ENCODE data around the gene CCDC12.

CCDC12 gene

GRCh38 chr3:46938118-46938517, 38.4 kb downstream of the CCDC12 start:
- Histone ChIP-seq H2AFZ (ENCODE audit: low read length) (no peak overlapping the region), H3K4me1 (ENCODE audit: low read length) (0 out of 2 replicates have a peak, but pooled peaks cover 3% of the 10 kb centered on the region), H3K36me3 (replicated peaks; ENCODE audit: insufficient read depth, low read length) (no peaks in the 10 kb centered on the region), H3K4me2 (ENCODE audit: low read depth, low read length) (no peak overlapping the region), H3K9me3 (replicated peaks; ENCODE audit: insufficient read depth, low read length) (no peaks in the 10 kb centered on the region), H3K9ac (ENCODE audit: low read length) (no peak overlapping the region), H3F3A (ENCODE audit: insufficient read depth, low read length) (no peaks in the 10 kb centered on the region), H3K79me2 (ENCODE audit: low read length) (peaks cover 94% of the 10 kb centered on the region), H3K27me3 (replicated peaks; ENCODE audit: insufficient read depth, low read length) (no peaks in the 10 kb centered on the region), H3K4me3 (ENCODE audit: low read length) (no peak overlapping the region), H3K9me2 (replicated peaks; ENCODE audit: insufficient read depth, low read length) (no peaks in the 10 kb centered on the region), H4K20me1 (ENCODE audit: insufficient read depth, low read length) (peaks cover 45% of the 10 kb centered on the region), H3K27ac (ENCODE audit: low read length) (no peak overlapping the region)
- no peak for DNase-seq
- no peak for TF ChIP-seq CTCF (IDR thresholded peaks at IDR 0.05; ENCODE audit: low read length)
- TF ChIP-seq EZH2phosphoT487 (IDR thresholded peaks at IDR 0.05; ENCODE audit: low read length), result no peak
- TF ChIP-seq EZH2 (optimal IDR thresholded peaks at IDR 0.05; ENCODE audit: low read depth, low read length), result no peak

GRCh38 chr3:46936733-46937250, 39.8 kb downstream of the CCDC12 start:
- Histone ChIP-seq H3K27ac (ENCODE audit: low read length) (no peak overlapping the region), H3K36me3 (replicated peaks; ENCODE audit: insufficient read depth, low read length) (no peaks in the 10 kb centered on the region), H3K4me1 (ENCODE audit: low read length) (peaks cover 16% of the 10 kb centered on the region), H3K79me2 (ENCODE audit: low read length) (peaks cover 94% of the 10 kb centered on the region), H3K9me3 (replicated peaks; ENCODE audit: insufficient read depth, low read length) (no peaks in the 10 kb centered on the region), H3K9me2 (replicated peaks; ENCODE audit: insufficient read depth, low read length) (no peaks in the 10 kb centered on the region), H3K9ac (ENCODE audit: low read length) (no peak overlapping the region), H3K4me3 (ENCODE audit: low read length) (no peak overlapping the region), H3K4me2 (ENCODE audit: low read depth, low read length) (no peak overlapping the region), H2AFZ (ENCODE audit: low read length) (no peak overlapping the region), H3K27me3 (replicated peaks; ENCODE audit: insufficient read depth, low read length) (no peaks in the 10 kb centered on the region), H4K20me1 (ENCODE audit: insufficient read depth, low read length) (peaks cover 40% of the 10 kb centered on the region), H3F3A (ENCODE audit: insufficient read depth, low read length) (no peaks in the 10 kb centered on the region; the same call in 1 of the 2 replicates)
- TF ChIP-seq CTCF (IDR thresholded peaks at IDR 0.05; ENCODE audit: low read length), result no peak
- TF ChIP-seq EZH2phosphoT487 (IDR thresholded peaks at IDR 0.05; ENCODE audit: low read length), result no peak
- TF ChIP-seq EZH2 (optimal IDR thresholded peaks at IDR 0.05; ENCODE audit: low read depth, low read length), result no peak
- no peak for DNase-seq

GRCh38 chr3:46935989-46936558, 40.5 kb downstream of the CCDC12 start:
- no peak overlapping the region for H3K4me3 ChIP-seq (ENCODE audit: low read length)
- no peak for TF ChIP-seq CTCF (IDR thresholded peaks at IDR 0.05; ENCODE audit: low read length)
- no peak for TF ChIP-seq EZH2 (optimal IDR thresholded peaks at IDR 0.05; ENCODE audit: low read depth, low read length)
- TF ChIP-seq EZH2phosphoT487 (IDR thresholded peaks at IDR 0.05; ENCODE audit: low read length), result no peak
- H3K27me3 ChIP-seq (replicated peaks; ENCODE audit: insufficient read depth, low read length), result no peaks in the 10 kb centered on the region
- H2AFZ ChIP-seq (ENCODE audit: low read length), result no peak overlapping the region
- H3K4me2 ChIP-seq (ENCODE audit: low read depth, low read length), result no peak overlapping the region
- peaks cover 96% of the 10 kb centered on the region for H3K79me2 ChIP-seq (ENCODE audit: low read length)
- peaks cover 44% of the 10 kb centered on the region for H4K20me1 ChIP-seq (ENCODE audit: insufficient read depth, low read length)
- H3K4me1 ChIP-seq (ENCODE audit: low read length), result peaks cover 23% of the 10 kb centered on the region
- no peak for DNase-seq
- no peaks in the 10 kb centered on the region; the same call in 1 of the 2 replicates for H3F3A ChIP-seq (ENCODE audit: insufficient read depth, low read length)
- no peak overlapping the region for H3K27ac ChIP-seq (ENCODE audit: low read length)
- H3K9me3 ChIP-seq (replicated peaks; ENCODE audit: insufficient read depth, low read length), result no peaks in the 10 kb centered on the region
- no peaks in the 10 kb centered on the region for H3K9me2 ChIP-seq (replicated peaks; ENCODE audit: insufficient read depth, low read length)
- no peak overlapping the region for H3K9ac ChIP-seq (ENCODE audit: low read length)
- H3K36me3 ChIP-seq (replicated peaks; ENCODE audit: insufficient read depth, low read length), result no peaks in the 10 kb centered on the region
